ENCODE data around the gene MYOD1.

The MYOD1 gene

DNA sequence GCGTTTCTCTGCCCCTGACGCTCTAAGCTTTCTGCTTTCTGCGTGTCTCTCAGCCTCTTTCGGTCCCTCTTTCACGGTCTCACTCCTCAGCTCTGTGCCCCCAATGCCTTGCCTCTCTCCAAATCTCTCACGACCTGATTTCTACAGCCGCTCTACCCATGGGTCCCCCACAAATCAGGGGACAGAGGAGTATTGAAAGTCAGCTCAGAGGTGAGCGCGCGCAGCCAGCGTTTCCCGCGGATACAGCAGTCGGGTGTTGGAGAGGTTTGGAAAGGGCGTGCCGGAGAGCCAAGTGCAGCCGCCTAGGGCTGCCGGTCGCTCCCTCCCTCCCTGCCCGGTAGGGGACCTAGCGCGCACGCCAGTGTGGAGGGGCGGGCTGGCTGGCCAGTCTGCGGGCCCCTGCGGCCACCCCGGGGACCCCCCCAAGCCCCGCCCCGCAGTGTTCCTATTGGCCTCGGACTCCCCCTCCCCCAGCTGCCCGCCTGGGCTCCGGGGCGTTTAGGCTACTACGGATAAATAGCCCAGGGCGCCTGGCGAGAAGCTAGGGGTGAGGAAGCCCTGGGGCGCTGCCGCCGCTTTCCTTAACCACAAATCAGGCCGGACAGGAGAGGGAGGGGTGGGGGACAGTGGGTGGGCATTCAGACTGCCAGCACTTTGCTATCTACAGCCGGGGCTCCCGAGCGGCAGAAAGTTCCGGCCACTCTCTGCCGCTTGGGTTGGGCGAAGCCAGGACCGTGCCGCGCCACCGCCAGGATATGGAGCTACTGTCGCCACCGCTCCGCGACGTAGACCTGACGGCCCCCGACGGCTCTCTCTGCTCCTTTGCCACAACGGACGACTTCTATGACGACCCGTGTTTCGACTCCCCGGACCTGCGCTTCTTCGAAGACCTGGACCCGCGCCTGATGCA is at the start of gene MYOD1:
TSS of gene MYOD1 (plus strand) at position 544 of the 910 bp plus-strand sequence. CDS start at position 756, 212 bp downstream.
- no peak for DNase-seq (ENCODE audit: low spot score)

DNA sequence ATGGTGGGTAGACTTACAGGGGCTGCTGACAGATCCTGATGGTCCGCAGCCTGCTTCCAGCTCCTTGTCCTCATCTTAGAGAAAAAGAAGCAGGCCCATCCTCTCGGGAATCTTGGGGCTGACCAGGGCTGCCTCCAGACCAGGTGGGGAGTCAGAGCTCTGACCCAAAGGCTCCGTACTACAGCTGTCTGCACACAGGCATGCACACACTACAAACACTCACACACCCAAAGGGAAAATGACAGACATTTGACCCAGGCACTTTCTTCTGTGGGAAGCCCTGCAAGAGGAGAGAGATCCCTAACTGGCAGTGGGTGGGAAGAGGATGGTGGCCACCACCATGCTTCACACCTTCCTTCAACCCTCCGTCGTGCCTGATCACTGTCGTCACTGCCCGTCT is 46.9 kb upstream of the MYOD1 start:
- no peak for DNase-seq (ENCODE audit: low spot score)

DNA sequence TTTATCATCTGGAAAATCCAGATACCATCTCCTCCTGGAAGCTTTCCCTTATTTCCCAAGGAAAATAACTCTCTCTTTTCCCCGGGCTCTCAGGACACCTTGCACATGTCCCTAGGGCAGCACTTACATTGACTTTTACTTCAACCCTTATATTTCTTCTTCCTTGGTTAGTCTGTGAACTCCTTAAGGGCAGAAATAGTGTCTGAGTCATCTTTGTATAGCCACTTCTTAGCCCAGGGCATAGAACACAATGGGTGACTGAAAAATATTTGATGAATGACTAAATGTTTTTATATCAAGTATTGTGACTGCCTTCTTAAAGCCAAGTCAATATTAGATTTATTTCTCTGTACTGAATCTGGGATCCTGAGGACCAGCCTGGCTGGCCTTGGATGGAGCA is 45.4 kb upstream of the MYOD1 start:
- no peak for DNase-seq (ENCODE audit: low spot score)

DNA sequence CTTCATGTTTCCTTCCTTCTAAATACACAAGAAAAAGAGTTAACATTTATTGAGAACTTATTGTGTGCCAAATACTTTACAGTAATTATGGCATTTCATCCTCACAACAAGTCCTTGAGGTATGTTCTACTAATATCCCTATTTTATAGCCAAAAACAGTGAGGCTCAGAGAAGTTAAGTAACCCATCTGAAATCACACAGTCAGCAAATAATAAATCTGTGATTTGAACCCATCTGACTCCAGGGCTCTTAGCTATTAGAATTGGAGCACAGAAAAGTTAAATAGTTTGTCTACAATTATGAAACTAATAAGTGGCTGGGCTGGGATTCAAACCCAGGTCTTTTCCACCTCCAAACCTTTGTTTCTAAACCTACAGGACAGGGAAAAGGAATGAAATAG is 36.5 kb upstream of the MYOD1 start:
- DNase-seq (ENCODE audit: low spot score): no peak

DNA sequence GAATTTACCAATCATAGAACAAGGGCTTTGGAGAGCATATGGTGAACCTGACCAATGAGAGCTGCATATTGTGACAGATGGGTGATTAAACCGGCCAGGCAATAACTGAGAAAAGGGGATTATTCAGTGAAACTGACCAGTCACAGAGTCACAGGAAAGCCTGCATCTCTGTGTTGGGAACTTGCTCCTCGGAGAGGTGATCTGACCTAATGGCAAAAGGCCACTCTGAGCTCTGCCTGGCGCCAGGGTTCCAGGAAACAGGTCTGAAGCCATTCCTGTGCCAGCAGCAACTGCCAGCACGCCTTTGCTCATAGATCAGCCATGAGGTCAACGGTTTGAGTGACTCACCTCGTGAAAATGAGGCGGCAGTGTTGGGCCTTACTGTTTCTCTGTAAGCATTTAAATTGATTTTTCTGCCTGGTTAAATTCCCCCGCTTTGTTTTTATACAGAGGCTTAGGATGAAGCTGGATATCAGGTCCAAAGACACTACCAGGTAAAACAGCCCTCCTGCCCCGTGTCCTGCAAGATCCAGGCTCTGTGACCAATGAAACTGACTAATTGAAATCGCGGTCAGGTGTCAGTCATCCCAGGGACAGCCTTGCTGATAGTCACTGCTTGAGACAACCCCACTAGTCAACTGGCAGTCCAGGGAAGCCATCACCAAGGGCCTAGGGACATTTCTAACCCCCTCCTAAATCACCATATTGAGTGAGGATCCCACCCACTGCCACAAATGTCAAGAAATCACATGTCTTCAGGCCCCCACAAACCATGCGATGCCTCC is 35.8 kb upstream of the MYOD1 start:
- DNase-seq (ENCODE audit: low spot score): peak; percentile 33

DNA sequence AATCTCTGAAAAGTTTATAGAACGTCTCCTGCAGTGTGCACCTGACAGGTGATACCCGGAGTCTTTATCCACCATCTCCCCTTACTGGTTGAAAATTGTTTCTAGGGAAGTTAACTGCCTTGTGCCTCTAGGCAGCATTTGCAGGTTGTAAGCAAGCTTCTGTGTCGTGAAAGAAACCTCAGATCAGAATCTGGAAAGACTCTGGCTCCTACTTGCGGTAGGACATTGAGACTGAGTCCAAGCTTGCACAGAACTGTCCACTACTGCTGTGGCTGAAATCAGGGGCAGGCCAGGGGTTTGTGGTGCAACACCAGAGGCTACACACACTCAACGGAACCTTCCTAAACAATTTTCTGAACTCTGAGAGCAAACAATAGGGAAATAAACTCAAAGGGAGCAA is 34.8 kb upstream of the MYOD1 start:
- no peak for DNase-seq (ENCODE audit: low spot score)

DNA sequence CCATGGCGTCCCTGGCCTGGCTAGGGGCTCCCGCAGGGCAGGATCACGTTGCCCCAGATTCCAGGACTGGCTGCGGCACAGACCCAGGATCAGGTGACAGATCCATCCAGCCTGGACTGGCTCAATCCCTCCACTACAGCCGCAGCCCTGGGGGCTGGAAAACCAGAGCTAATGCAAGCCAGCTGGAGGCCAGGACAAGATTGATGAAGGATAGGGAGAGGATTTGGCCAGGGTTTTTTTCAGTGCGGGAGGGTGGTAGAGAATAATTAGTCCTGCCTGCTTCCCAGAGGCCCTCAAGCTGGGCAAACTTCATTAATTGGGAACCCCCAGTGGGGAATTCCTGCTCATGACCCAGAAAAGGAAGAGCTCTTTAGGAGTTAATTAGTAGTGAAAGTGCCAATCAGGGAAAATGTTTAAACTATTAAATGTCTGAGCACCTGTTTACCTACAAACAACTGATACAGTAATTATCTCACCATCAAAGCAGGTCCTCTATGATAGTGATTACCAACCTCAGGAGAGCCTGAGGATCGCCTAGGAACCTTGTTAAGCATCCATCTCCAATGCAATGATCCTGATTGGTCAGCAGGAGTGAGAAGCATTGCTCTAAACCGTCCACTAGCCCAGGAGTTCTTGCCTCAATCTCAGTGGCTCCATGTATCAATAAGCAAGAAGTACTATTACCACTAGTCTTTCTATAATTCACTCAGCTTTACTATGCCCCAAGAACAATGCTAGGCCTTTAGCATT is 33.0 kb upstream of the MYOD1 start:
- DNase-seq (ENCODE audit: low spot score): no peak

DNA sequence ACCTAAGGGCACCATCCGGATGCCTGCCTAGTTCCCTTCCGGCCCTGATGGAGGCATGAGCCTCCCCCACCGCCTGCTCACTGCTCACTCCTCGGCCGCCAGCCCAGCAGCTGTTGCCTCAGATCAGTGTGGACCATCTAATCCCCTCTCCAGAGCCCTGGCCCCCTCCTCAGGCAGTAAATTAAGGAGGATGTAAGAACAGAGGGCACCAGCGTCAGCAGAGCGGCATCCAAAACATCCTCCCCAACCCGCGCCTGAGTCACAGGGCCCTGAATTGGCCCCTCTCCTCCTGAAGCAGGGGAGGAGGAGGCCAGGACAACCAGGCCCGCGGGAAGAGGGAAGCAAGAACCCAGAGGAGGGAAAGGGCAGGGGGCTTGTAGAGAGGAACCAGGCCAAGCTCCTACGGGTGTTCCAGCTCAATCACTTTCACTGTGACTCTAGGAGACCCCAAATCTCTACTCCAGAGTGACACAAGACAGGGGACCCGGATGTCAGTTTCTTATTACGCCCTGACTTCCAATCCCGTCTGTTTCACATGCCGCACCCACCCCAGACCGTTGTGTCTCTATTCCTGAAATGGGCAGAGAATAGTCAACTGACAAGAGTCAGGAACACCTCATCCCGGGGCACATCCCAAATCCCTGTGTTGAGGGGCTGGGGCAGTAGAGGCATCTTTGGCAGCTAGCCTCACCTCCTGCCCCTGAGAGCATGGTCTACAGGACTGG is 31.3 kb upstream of the MYOD1 start:
- no peak for DNase-seq (ENCODE audit: low spot score)

DNA sequence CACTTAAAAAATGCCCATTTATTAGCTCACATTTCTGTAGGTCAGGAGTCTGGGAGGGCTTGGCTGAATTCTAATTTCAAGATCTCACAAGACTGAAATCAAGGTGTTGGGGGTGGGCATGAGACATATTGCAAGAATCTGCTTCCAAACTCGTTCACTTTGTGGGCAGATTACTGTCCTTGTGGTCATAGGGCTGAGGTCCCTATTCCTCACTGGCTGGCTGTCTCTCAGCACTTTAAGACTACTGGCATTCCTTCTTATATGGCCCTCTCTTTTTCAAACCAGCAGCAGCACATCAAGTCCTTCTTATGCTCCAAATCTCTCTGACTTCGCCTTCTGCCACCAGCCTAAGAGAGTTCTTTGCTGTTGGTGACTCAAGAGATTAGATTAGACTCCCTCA is 27.8 kb upstream of the MYOD1 start:
- DNase-seq (ENCODE audit: low spot score): no peak

DNA sequence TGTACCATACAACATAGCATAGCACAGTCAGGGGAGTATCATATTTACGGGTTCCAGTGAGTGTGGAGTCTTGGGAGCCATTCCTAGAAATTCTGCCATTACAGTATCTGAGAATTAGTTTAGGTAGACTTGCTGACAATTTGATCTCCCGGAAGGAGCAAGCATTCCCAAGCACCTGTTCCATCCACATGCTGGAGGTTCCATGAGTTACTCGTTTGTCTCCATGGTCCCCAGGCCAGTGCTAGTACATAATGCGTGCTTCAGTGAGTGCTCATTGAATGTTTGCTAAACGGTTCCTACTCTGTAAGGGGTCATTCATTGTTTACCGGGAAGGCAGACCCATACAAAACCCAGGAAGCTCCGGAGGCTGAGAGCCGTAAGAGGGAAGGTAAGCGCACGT is 27.4 kb upstream of the MYOD1 start:
- no peak for DNase-seq (ENCODE audit: low spot score)

DNA sequence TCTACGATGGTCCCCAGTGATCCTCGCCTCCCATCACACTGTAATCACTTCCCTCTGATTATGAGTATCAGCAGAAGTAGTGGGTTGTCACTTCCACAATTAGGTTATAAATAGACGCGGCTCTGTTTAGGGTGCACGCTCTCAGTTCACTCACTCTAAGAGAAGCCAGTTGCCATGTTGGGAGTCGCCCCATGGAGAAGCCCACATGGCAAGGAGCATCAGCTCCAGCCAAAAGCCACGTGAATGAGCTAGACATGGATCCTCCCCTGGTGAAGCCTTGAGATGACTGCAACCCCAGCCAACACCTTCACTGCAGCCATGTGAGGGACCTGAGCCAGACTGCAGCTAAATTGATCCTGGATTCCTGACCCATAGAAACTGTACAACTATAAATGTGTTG is 26.4 kb upstream of the MYOD1 start:
- DNase-seq (ENCODE audit: low spot score): no peak

DNA sequence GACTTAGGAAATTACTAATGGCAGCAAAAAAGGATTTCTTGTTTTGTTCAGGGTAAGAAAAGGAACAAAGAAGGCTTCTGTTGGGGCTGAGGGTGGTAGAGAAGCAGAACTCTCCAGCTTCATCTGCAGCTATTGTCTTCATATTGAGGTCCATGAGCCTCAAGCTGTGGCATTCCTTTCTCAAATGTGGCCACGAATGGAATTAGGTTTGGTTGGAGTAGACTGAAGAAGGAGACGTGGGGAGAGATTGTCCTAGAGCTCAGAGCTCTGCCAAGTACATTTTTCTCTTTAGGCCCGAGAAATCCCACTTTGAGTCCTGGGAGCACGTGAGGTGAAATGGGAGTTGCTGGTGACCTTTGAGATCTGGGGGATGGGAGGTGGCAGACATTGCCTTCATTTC is 25.8 kb upstream of the MYOD1 start:
- no peak for DNase-seq (ENCODE audit: low spot score)

DNA sequence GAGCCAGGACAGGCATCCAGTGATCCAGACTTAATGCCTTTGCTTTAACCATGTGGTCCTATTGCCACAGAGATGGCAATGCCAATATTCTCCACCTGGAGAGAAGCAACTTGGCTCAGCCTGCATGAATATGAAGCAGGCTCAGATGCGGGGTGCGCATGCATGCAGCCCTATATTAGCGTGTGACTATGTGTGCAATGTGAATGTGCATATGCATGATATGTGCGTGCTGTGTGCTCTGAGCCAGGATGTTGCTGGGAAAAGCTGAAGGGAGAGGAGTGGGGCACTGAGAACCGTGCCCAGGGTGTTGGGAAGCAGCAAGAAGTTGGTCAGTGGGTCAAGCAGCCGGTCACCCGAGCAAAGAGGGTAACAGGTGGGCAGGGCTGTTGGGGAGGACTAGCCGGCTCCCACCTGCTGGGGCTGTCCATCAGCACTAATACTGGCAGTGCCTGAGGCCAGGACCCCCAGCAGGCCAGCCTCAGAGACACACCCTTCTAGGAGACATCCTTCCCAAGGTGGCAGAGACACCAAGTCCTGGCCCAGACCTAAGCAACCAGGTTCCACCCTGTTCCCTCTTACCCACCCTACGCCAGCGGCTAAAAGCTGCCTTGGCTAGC is 24.8 kb upstream of the MYOD1 start:
- DNase-seq (ENCODE audit: low spot score): no peak

DNA sequence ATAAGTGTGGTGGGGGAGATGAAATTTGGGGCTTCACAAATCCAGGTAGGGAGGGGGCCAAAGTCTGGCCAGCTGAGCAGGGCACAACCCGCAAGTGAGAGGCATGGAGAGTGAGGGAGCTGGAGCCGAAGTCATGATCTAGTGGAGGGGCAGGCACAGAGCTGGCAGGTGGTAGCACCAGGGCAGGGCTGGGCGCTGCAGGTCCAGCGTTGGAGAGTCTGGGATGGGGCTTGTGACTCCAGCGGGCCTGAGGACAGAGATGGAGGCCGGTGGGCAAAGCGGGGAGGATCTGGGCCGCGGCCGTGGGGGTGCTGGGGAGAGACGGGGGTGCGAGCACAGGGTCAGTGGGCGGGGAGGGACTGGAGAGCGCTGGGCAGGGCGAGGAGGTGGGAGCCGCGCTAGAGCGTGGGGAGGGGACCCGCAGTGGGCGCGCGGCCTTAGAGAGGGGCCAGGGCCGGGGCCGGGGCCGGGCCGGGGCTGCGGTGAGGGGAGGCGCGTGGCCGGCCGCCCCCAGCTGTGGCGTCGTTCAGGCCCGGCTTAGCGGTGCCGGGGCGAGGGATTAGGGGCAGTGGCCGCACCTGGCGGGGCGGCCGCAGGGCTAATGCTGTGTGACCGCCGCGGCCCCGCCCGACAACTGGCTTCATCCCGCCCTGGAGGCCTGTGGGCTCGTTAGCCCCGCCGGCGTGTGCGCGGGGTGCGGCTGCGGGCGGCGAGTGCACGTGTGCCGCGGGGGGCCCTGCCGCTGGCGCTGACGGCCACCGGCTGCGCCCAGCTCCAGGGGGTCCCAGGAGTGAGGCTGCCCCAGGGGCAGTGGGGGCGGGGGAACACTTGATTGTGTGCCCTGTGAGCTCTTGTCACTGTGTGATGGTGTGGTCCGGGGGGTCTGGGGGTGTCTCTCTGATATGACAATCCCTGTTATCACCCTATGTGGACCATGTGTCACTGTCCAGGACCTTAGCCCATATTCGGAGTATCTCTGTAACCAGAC is 23.6 kb upstream of the MYOD1 start:
- DNase-seq (ENCODE audit: low spot score): peak; percentile 14

DNA sequence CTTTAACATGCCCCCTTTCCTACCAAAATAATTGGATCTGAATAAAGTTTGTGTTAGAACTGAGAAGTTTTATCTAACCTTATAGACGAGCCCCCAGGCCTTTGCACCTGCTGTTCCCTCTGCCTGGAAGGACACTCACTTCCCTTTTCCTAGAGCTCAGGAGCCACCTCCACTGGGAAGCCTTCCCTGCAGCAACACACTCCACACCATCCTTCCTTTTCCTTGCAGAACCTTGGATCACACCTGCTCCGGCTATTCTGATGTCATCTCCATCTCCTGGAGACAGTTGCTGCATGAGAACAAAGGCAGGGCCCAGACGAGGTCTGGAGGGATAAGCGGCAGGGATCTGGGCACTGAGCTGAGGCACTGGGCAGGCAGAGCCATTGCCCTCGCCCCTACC is 22.6 kb upstream of the MYOD1 start:
- no peak for DNase-seq (ENCODE audit: low spot score)

DNA sequence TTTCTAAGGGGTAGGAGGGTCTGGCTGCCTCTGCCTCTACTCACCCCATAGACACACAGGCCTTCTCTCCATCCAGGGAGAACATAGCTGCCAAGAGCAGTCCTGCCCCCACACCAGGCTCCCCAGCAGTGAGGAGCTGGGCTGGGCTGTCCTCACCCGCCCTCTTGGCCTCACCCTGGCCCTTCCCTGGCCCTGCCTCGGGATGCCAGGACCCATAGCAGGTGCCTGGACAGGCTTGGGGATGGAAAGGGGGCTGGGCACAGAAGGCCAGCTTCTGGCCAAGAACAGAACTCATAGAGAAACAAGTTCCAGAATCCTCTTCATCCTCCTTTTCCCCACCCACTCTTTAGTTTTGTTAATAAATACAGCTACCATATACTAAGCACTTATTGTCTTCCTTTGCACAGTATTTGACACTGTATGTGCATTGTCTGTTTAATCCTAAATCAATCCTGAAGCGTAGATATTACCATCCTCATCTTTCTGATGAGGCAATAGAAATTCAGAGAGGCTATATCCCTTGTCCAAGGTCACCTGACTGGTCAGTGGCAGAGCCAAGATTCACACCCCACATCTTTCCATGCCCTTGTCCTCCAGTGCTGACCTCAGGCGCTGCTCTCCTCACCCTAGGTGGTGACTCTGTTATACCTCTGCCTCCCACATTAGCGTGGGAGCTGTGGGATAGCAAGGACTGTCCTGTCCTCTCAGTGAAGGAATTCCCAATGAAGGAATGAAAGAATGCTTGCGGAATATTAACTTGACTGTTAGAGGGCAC is 22.0 kb upstream of the MYOD1 start:
- DNase-seq (ENCODE audit: low spot score): no peak

DNA sequence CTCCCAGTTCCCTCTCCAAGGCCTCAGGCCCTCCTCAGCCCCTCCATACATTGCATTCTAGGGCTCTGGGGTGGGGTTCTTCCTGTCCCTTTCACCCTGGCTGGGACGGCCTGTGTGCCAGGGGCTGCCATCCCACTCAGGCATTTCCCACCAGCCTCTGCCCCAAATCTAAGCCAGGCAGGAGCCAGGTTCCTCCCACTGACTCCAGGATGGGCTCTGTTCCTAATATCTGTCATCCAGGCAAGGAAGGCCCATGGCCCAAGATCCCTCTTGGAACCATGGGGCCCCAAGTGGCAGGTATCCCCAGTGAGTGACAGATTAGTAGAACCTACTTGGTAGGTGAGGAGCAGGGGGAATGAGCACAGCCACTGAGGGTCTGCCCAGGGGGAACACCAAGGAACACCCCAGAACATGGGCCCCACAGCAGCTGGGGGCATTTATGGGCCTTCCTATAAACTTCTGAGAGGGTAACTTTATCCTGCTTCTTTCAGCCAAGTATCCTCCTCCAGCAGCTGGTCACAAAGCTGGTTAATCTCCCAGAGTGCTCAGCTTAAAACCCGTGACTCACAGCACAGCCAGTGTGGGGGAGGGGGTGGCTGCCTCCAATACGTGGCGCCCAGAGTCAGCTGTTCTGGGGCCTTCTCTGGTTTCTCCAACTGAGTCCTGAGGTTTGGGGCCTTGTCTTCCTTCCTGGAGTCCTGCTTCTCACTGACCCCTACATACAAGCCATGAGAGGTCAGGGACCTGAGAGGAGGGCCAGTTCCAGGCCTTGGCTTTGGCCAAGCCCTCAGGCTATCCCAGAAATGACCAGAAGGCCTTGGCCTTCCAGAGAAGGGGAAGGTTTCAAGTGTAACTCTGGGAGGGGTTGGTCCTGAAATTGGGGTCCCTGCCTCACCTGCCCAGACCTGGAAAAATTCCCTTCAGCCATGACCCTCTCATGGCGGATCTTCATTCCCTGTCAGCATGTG is 19.9 kb upstream of the MYOD1 start:
- no peak for DNase-seq (ENCODE audit: low spot score)

DNA sequence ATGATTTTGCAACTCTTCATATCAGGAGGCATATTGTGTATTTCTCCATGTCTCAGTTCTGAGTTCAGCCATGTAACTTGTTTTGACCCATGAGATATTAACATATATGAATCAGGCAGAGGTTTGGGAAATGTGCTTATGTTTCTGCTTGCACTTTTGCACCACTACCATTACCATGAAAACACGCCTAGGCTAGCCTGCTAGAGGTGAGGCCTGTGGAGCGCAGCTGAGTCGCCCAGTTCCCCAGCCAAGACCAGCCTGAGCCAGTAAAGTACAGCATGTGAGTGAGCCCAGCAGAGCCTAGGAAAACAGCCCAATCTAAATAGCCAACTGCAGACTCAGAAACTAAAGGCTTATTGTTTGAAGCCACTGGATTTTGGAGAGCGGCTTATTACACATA is 18.4 kb upstream of the MYOD1 start:
- DNase-seq (ENCODE audit: low spot score): no peak
